K562 (cell line): ENCODE measurements around the gene TRRAP.

Experiments
- ELF4 ChIP-seq: fragments of 450-650 bp; formaldehyde crosslinking; IDR thresholded peaks from 2 replicates; pipeline ENCODE4 v1.4.0; 2022; ENCODE audit warnings: missing genetic modification characterization
- KDM4B ChIP-seq, 2 experiments: fragments of 450-650 bp in 1 of 2; sonication (generic) in 1 of 2; IDR thresholded peaks; 2 replicates each; pipeline ENCODE4 v1.6.1; 2016 to 2017; ENCODE audit warnings: borderline replicate concordance in 2 of 2, antibody characterized with exemption in 1 of 2, low read depth in 1 of 2, mild to moderate bottlenecking in 1 of 2
- NCOA1 ChIP-seq: fragments of 450-650 bp; IDR thresholded peaks from 2 replicates; pipeline ENCODE4 v1.6.1; 2016; ENCODE audit warnings: low read depth
- POLR2AphosphoS5 ChIP-seq: IDR thresholded peaks from 2 replicates; pipeline ENCODE4 v1.6.1; 2011; ENCODE audit warnings: mild to moderate bottlenecking, low read depth, low read length, moderate library complexity; ENCODE audit not compliant: control insufficient read depth, insufficient read depth
- SIN3A ChIP-seq, 2 experiments: fragments of 150-350 bp in 1 of 2; IDR thresholded peaks; 2 replicates each; pipeline ENCODE4 v1.6.1; 2011 to 2016; ENCODE audit warnings: borderline replicate concordance in 2 of 2, low read depth in 2 of 2, low read length in 2 of 2, mild to moderate bottlenecking in 2 of 2, moderate library complexity in 2 of 2; ENCODE audit not compliant: control insufficient read depth in 1 of 2
- SP2 ChIP-seq: IDR thresholded peaks from 2 replicates; pipeline ENCODE4 v1.6.1; 2011; ENCODE audit warnings: mild to moderate bottlenecking, low read depth, low read length, moderate library complexity; ENCODE audit not compliant: poor library complexity, severe bottlenecking; ENCODE audit errors: extremely low read depth
- TAF1 ChIP-seq: IDR thresholded peaks from 2 replicates; pipeline ENCODE4 v1.6.1; 2011; ENCODE audit warnings: mild to moderate bottlenecking, low read length, moderate library complexity; ENCODE audit not compliant: insufficient read depth, control insufficient read depth, severe bottlenecking; ENCODE audit errors: extremely low read depth
- TAF9B ChIP-seq: fragments of 450-650 bp; IDR thresholded peaks from 2 replicates; pipeline ENCODE4 v1.6.1; 2018; ENCODE audit warnings: mild to moderate bottlenecking; ENCODE audit not compliant: partially characterized antibody
- TF ChIP-seq, protein P1 (sequence below), 2 experiments: fragments of 450-650 bp in 1 of 2; sonication (generic) in 1 of 2; formaldehyde crosslinking in 1 of 2; IDR thresholded peaks; 2 replicates each; pipeline versions ENCODE4 v1.7.1 to v1.9.0; 2016 to 2022; ENCODE audit warnings: inconsistent platforms in 1 of 2, mild to moderate bottlenecking in 1 of 2, missing genetic modification reagents in 1 of 2
- TF ChIP-seq, protein P2 (sequence below), 2 experiments: fragments of 450-650 bp; formaldehyde crosslinking in 1 of 2; IDR thresholded peaks; 2 replicates each; pipeline versions ENCODE4 v1.4.0 to v1.6.1; 2014 to 2020; ENCODE audit warnings: mild to moderate bottlenecking in 2 of 2, borderline replicate concordance in 1 of 2, low read depth in 1 of 2
- TF ChIP-seq, protein P3 (sequence below), 3 experiments: IDR thresholded peaks in 2 of 3; conservative IDR thresholded peaks in 1 of 3; 2 replicates each; pipeline ENCODE4 v1.5.1; 2011 to 2012; ENCODE audit warnings: low read length in 3 of 3, mild to moderate bottlenecking in 3 of 3, control low read depth in 2 of 3, improper control_type of control experiment in 1 of 3, inconsistent platforms in 1 of 3, low read depth in 1 of 3, mixed read lengths in 1 of 3, moderate library complexity in 1 of 3; ENCODE audit not compliant: insufficient read depth in 2 of 3

DNA sequence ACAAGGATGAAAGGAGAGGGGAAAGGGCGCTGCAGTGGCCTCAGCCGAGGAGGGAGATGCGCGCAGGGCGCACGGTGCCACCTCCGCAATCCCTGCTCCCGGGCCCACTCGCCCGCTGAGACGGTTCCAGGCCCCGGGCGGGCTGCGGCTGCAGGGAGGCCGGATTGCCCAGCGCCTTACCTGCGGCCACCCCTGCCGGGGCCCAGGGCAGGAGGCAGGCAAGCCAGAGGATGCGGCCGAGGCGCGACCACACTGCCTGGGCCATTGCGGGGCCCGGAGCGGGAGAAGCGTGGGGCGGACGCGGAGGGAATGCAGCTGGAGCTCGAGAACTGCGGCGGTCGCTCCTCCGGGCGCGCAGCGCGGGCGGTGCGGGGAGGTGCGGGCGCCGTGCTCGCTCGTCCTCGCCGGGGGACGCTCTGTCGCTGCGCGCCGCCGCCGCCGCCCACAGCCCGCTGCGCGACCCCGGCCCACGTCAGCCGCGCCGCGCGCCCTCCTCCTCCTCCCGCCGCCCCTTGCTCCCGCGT, 8.7 kb upstream of the TRRAP start, which contains the start of gene TMEM130:
- no peak for TF ChIP-seq SP2
- TF ChIP-seq, protein P1, sequence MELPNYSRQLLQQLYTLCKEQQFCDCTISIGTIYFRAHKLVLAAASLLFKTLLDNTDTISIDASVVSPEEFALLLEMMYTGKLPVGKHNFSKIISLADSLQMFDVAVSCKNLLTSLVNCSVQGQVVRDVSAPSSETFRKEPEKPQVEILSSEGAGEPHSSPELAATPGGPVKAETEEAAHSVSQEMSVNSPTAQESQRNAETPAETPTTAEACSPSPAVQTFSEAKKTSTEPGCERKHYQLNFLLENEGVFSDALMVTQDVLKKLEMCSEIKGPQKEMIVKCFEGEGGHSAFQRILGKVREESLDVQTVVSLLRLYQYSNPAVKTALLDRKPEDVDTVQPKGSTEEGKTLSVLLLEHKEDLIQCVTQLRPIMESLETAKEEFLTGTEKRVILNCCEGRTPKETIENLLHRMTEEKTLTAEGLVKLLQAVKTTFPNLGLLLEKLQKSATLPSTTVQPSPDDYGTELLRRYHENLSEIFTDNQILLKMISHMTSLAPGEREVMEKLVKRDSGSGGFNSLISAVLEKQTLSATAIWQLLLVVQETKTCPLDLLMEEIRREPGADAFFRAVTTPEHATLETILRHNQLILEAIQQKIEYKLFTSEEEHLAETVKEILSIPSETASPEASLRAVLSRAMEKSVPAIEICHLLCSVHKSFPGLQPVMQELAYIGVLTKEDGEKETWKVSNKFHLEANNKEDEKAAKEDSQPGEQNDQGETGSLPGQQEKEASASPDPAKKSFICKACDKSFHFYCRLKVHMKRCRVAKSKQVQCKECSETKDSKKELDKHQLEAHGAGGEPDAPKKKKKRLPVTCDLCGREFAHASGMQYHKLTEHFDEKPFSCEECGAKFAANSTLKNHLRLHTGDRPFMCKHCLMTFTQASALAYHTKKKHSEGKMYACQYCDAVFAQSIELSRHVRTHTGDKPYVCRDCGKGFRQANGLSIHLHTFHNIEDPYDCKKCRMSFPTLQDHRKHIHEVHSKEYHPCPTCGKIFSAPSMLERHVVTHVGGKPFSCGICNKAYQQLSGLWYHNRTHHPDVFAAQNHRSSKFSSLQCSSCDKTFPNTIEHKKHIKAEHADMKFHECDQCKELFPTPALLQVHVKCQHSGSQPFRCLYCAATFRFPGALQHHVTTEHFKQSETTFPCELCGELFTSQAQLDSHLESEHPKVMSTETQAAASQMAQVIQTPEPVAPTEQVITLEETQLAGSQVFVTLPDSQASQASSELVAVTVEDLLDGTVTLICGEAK (IDR thresholded peaks at IDR 0.05): no peak
- TF ChIP-seq, protein P1 (CRISPR knock-in tag; IDR thresholded peaks at IDR 0.05): no peak
- TF ChIP-seq SIN3A (IDR thresholded peaks at IDR 0.05; ENCODE audit: borderline replicate concordance in 2 of 2, control insufficient read depth in 1 of 2, low read depth in 2 of 2, low read length in 2 of 2): no peak
- no peak for TF ChIP-seq TAF1
- TF ChIP-seq, protein P2, sequence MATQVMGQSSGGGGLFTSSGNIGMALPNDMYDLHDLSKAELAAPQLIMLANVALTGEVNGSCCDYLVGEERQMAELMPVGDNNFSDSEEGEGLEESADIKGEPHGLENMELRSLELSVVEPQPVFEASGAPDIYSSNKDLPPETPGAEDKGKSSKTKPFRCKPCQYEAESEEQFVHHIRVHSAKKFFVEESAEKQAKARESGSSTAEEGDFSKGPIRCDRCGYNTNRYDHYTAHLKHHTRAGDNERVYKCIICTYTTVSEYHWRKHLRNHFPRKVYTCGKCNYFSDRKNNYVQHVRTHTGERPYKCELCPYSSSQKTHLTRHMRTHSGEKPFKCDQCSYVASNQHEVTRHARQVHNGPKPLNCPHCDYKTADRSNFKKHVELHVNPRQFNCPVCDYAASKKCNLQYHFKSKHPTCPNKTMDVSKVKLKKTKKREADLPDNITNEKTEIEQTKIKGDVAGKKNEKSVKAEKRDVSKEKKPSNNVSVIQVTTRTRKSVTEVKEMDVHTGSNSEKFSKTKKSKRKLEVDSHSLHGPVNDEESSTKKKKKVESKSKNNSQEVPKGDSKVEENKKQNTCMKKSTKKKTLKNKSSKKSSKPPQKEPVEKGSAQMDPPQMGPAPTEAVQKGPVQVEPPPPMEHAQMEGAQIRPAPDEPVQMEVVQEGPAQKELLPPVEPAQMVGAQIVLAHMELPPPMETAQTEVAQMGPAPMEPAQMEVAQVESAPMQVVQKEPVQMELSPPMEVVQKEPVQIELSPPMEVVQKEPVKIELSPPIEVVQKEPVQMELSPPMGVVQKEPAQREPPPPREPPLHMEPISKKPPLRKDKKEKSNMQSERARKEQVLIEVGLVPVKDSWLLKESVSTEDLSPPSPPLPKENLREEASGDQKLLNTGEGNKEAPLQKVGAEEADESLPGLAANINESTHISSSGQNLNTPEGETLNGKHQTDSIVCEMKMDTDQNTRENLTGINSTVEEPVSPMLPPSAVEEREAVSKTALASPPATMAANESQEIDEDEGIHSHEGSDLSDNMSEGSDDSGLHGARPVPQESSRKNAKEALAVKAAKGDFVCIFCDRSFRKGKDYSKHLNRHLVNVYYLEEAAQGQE (IDR thresholded peaks at IDR 0.05; ENCODE audit: borderline replicate concordance): no peak
- TF ChIP-seq, protein P2 (CRISPR knock-in tag; IDR thresholded peaks at IDR 0.05; ENCODE audit: low read depth): no peak
- no peak for TF ChIP-seq KDM4B (IDR thresholded peaks at IDR 0.05; ENCODE audit: borderline replicate concordance in 2 of 2, low read depth in 1 of 2)
- TF ChIP-seq, protein P3, sequence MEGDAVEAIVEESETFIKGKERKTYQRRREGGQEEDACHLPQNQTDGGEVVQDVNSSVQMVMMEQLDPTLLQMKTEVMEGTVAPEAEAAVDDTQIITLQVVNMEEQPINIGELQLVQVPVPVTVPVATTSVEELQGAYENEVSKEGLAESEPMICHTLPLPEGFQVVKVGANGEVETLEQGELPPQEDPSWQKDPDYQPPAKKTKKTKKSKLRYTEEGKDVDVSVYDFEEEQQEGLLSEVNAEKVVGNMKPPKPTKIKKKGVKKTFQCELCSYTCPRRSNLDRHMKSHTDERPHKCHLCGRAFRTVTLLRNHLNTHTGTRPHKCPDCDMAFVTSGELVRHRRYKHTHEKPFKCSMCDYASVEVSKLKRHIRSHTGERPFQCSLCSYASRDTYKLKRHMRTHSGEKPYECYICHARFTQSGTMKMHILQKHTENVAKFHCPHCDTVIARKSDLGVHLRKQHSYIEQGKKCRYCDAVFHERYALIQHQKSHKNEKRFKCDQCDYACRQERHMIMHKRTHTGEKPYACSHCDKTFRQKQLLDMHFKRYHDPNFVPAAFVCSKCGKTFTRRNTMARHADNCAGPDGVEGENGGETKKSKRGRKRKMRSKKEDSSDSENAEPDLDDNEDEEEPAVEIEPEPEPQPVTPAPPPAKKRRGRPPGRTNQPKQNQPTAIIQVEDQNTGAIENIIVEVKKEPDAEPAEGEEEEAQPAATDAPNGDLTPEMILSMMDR (IDR thresholded peaks at IDR 0.05 in 2 of 3, conservative IDR thresholded peaks at IDR 0.05 in 1 of 3; ENCODE audit: insufficient read depth in 2 of 3, low read depth in 1 of 3, low read length in 3 of 3): no peak
- no peak for TF ChIP-seq ELF4 (CRISPR knock-in tag)
- TF ChIP-seq POLR2AphosphoS5: no peak
- TF ChIP-seq NCOA1: no peak
- no peak for TF ChIP-seq TAF9B
